ENCODE results near the gene SPECC1.
"Not testable (repeated sequence)": the region's sequence is repeated elsewhere in the genome, so short reads cannot be mapped to it uniquely, and the experiment has no call there.

SPECC1 gene

GRCh38 chr17:20010099-20010863 is 1.1 kb downstream of the SPECC1 start:
- peak in 41 of 56 donors; percentile 7 to 72 (median 37) for DNase-seq

- DNase-seq, result peak in 1 of 56 donors; percentile 2
Observed at GRCh38 chr17:20010936-20011335, 1.8 kb downstream of the SPECC1 start.

DNA sequence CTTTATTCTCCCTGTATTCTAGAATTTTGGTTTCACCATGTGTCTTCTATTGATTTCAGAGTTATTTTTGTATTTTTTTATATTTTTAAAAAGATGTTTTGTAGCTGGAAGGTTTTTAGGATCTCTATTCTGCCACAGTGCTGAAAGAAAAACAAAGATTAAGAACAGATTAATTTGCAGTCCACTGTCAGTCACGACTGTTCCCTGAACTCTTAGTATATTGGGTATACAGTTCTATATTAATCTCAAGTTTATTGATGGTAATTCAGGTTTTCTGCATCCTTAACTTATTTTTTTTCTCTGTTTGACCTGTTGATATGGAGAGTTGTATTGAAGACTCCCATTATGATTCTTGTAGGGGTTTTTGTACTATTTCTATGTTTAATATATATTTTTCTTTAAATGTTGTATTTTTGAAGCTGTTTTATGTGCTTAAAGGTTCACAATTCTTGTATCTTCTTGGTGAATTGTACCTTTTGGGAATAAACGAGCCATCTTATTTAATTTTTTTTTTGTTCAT is 2.9 kb downstream of the SPECC1 start:
- no peak for DNase-seq

GRCh38 chr17:20016475-20016992 is 7.4 kb downstream of the SPECC1 start:
- DNase-seq, result not testable (repeated sequence)

DNA sequence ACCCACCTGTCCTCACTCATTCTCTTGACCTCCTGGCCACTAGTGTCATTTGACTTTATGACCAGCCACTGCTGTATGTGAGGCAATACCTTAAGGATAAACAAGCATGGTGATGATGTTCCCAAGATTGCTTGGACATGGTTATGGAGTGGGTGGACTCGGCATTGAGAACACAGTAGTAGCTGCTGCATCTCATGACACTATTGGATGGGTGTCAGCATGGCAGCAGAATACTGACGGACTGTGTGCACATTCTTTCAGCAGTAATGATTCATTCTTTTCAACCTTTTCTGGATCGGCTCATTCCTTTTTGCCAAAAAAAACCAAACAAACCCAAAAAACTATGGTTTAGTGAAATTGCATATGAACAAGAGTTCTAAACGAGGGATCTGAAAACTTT is 13.5 kb downstream of the SPECC1 start:
- no peak for DNase-seq

GRCh38 chr17:20026960-20027359 is 17.8 kb downstream of the SPECC1 start:
- DNase-seq, result no peak

DNA sequence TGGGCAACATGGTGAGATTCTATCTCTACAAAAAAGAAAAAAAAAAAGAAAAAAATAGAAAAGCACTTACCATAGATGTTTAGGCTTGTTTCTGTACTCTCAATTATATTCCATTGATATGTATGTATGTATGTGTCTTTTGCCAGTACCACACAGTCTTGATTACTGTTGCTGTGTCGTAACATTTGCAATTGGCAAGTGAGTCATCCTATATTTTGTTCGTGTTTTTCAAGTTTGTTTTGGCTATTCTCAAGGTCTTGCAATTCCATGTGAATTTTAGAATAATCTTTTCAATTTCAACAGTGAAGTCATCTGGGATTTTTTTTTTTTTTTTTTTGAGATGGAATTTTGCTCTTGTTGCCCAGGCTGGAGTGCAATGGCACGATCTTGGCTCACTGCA is 19.3 kb downstream of the SPECC1 start:
- no peak for DNase-seq

GRCh38 chr17:20032636-20033035 is 23.5 kb downstream of the SPECC1 start:
- no peak for DNase-seq

- DNase-seq, result no peak
Observed at GRCh38 chr17:20033415-20033814, 24.3 kb downstream of the SPECC1 start.

DNA sequence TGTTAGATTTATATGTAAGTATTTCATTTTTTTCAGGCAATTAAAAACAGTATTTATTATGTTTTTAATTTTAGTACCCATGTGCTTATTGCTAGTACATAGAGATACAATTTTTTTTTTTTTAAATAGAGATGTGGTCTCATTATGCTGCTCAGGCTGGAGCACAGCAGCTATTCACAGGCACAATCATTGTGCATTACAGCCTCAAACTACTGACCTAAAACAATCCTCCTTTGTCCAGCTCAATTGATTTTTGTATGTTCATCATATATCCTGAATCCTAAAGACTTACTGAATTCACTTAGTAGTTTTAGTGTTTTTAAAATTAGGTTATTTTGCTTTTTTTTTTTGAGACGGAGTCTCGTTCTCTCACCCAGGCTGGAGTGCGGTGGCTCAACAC is 26.3 kb downstream of the SPECC1 start:
- DNase-seq, result no peak

- not testable (repeated sequence) for DNase-seq
Observed at GRCh38 chr17:20037286-20037685, 28.1 kb downstream of the SPECC1 start.

GRCh38 chr17:20039037-20039436 is 29.9 kb downstream of the SPECC1 start:
- no peak for DNase-seq

GRCh38 chr17:20040216-20040615 is 31.1 kb downstream of the SPECC1 start:
- DNase-seq, result no peak

GRCh38 chr17:20043021-20043420 is 33.9 kb downstream of the SPECC1 start:
- no peak for DNase-seq

DNA sequence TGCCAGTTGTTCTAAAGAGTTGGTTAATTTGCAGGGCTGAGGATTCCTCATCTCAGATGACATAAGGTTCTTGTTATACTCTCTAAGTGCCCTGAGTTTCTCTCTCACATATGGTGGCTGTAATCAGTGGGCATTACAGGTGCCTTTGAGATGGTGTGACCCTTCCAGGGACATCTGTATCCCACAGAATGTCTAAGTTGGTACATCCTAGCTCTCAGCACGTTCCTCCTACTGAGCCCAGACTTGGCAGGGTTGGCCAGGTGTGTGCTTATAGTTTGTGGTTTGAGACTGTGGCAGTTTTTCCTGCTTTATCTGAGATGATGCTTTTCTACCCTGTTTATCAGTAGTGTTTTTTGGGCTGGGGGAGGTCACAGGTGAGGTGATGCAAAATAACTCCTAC is 36.3 kb downstream of the SPECC1 start:
- no peak for DNase-seq

GRCh38 chr17:20046629-20047028 is 37.5 kb downstream of the SPECC1 start:
- DNase-seq, result no peak

- no peak for DNase-seq
Observed at GRCh38 chr17:20051624-20052023, 42.5 kb downstream of the SPECC1 start.

DNA sequence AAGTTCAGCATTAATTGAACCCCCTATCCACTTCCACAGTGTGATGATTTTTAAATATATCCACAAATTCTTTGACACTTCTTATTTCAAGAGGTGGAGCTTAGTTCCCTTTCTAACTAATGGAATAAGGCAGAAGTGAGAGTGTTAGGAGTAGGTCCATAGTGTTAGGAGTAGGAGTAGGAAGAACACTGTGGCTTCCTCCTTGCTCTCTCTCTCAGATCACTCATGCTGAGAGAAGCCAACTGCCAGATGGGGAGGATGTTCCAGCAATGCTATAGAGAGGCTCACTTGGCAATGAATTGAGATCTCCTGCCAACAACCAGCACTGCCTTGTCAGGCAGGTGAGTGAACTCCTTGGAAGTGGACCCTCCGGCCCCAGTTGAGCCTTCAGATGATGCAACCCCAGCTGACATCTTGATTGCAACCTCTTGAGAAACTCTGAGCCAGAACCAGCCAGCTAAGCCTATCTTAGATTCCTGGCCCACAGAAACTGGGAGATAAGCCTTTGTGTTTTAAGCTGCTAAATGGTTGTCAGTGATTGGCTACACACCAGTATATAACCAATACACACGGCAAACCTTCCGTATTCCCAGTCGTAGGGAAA is 44.3 kb downstream of the SPECC1 start:
- DNase-seq, result peak in 1 of 56 donors; percentile 14

- no peak for DNase-seq
Observed at GRCh38 chr17:20059728-20060188, 50.6 kb downstream of the SPECC1 start.

- peak in 45 of 56 donors; percentile 16 to 82 (median 56) for DNase-seq
Observed at GRCh38 chr17:20063665-20064648, 54.8 kb downstream of the SPECC1 start.

- peak in 11 of 56 donors; percentile 8 to 35 (median 21) for DNase-seq
Observed at GRCh38 chr17:20066253-20066652, 57.1 kb downstream of the SPECC1 start.
